ENCODE results near the gene HNRNPH3. TPM values are rescaled to one million over a fixed set of nuclear protein-coding genes. Genes with fewer than 3 reads are reported as not detected.

Gene HNRNPH3
- polyA plus RNA-seq, 3 donors = 36.6 to 86.0 (median 71.6) TPM

- intact Hi-C loops (cut with micrococcal nuclease) = no loop called here
- H3K36me3 ChIP-seq (replicated peaks in 1 of 2; ENCODE audit: control insufficient read depth in 1 of 2, insufficient read depth in 2 of 2, low read length in 2 of 2) = peaks cover 12 to 40% of the 10 kb centered on the region in 2 donors
- no peaks in the 10 kb centered on the region for H3K4me1 ChIP-seq (ENCODE audit: control insufficient read depth in 1 of 2, insufficient read depth in 2 of 2, low read length in 2 of 2)
- H3K4me3 ChIP-seq (replicated peaks in 1 of 3; ENCODE audit: low read depth in 2 of 3, low read length in 3 of 3) = no peak overlapping the region
- H3K9me3 ChIP-seq (replicated peaks in 1 of 2; ENCODE audit: control insufficient read depth in 1 of 2, insufficient read depth in 1 of 2, low read length in 2 of 2) = no peaks in the 10 kb centered on the region
- DNase-seq = no peak
- no peaks in the 10 kb centered on the region for H4K20me1 ChIP-seq (ENCODE audit: insufficient read depth, low read length)
- no peaks in the 10 kb centered on the region for H3K4me1 Mint-ChIP-seq
- no peak overlapping the region for H3K27ac ChIP-seq (ENCODE audit: low read depth in 1 of 2, low read length in 2 of 2)
- H3K9me3 Mint-ChIP-seq = no peaks in the 10 kb centered on the region
- no peak overlapping the region for H2AFZ ChIP-seq (ENCODE audit: insufficient read depth, low read depth, low read length, poor library complexity, severe bottlenecking)
- H3K9ac ChIP-seq (ENCODE audit: insufficient read depth, low read length, poor library complexity, severe bottlenecking) = no peak overlapping the region
- no peaks in the 10 kb centered on the region for H3K27me3 ChIP-seq (ENCODE audit: control insufficient read depth in 2 of 2, insufficient read depth in 2 of 2, low read length in 2 of 2)
- H3K4me3 Mint-ChIP-seq = no peak overlapping the region
- H3K79me2 ChIP-seq (ENCODE audit: insufficient read depth, low read length) = no peaks in the 10 kb centered on the region
- peaks cover 0 to 1% (median 0%) of the 10 kb centered on the region in 3 donors for H3K27me3 Mint-ChIP-seq (ENCODE audit: low read depth in 3 of 3)
- TF ChIP-seq CTCF (IDR thresholded peaks at IDR 0.05) = no peak
- peaks cover 29 to 48% of the 10 kb centered on the region in 2 donors for H3K36me3 Mint-ChIP-seq
- H3K27ac Mint-ChIP-seq = no peak overlapping the region
- WGBS (ENCODE audit: insufficient coverage) = 100% methylated on average over 1 of the region's 3 CpGs
- H3K4me2 ChIP-seq (replicated peaks; ENCODE audit: extremely low read depth, low read length, poor library complexity, severe bottlenecking) = no peak overlapping the region
Observed at GRCh38 chr10:68364101-68364886, 32.4 kb downstream of the HNRNPH3 start.

DNA sequence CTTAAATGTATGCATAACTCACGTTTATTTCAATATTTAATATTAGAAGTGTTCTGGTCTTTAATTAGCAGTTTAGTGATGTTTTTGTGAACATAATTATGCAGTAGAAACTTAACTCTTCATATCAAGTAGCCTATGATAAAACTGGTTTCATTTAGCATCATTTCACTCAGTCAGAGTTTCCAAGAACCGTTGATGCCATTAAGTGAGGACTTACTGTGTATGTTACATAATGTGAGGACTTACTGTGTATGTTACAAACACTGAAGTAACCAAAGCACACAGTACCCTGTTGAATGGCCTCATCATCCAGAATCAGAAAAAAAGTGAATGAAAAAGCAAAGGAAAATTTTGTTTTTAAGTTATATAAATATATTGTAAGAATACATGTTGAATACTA is 33.7 kb downstream of the HNRNPH3 start:
- Histone ChIP-seq H3K9ac (ENCODE audit: insufficient read depth, low read length, poor library complexity, severe bottlenecking) (no peak overlapping the region), H3K9me3 (replicated peaks in 1 of 2; ENCODE audit: control insufficient read depth in 1 of 2, insufficient read depth in 1 of 2, low read length in 2 of 2) (no peaks in the 10 kb centered on the region), H3K79me2 (ENCODE audit: insufficient read depth, low read length) (no peaks in the 10 kb centered on the region), H4K20me1 (ENCODE audit: insufficient read depth, low read length) (no peaks in the 10 kb centered on the region), H3K4me3 (replicated peaks in 1 of 3; ENCODE audit: low read depth in 2 of 3, low read length in 3 of 3) (no peak overlapping the region), H3K36me3 (replicated peaks in 1 of 2; ENCODE audit: control insufficient read depth in 1 of 2, insufficient read depth in 2 of 2, low read length in 2 of 2) (peaks cover 12 to 46% of the 10 kb centered on the region in 2 donors), H3K4me1 (ENCODE audit: control insufficient read depth in 1 of 2, insufficient read depth in 2 of 2, low read length in 2 of 2) (no peaks in the 10 kb centered on the region), H2AFZ (ENCODE audit: insufficient read depth, low read depth, low read length, poor library complexity, severe bottlenecking) (no peak overlapping the region), H3K27me3 (ENCODE audit: control insufficient read depth in 2 of 2, insufficient read depth in 2 of 2, low read length in 2 of 2) (no peaks in the 10 kb centered on the region), H3K27ac (ENCODE audit: low read depth in 1 of 2, low read length in 2 of 2) (no peak overlapping the region), H3K4me2 (replicated peaks; ENCODE audit: extremely low read depth, low read length, poor library complexity, severe bottlenecking) (no peak overlapping the region)
- H3K36me3 Mint-ChIP-seq = peaks cover 33 to 57% of the 10 kb centered on the region in 2 donors
- intact Hi-C loops (cut with micrococcal nuclease) = no loop called here
- WGBS (ENCODE audit: insufficient coverage) = no CpG with 5 or more reads among the region's 2 CpGs
- H3K4me1 Mint-ChIP-seq = no peaks in the 10 kb centered on the region
- no peaks in the 10 kb centered on the region for H3K27me3 Mint-ChIP-seq (ENCODE audit: low read depth in 3 of 3)
- peaks cover 0 to under 1% (median 0%) of the 10 kb centered on the region in 7 donors for H3K9me3 Mint-ChIP-seq
- TF ChIP-seq CTCF (IDR thresholded peaks at IDR 0.05) = no peak
- no peak overlapping the region for H3K4me3 Mint-ChIP-seq
- no peak for DNase-seq
- no peak overlapping the region for H3K27ac Mint-ChIP-seq
